ENCODE results near the gene ASAP2.
A peak's percentile ranks its signal among the peaks of the same experiment; 100 is the strongest.

Gene ASAP2

GRCh38 chr2:9237831-9238230 is 31.2 kb downstream of the ASAP2 start:
- Histone ChIP-seq H3K36me3 (ENCODE audit: insufficient read depth, low read depth, low read length) (no peaks in the 10 kb centered on the region), H3K27me3 (ENCODE audit: insufficient read depth, low read length) (no peaks in the 10 kb centered on the region), H3K9ac (ENCODE audit: low read depth, low read length) (no peak overlapping the region), H3K27ac (ENCODE audit: low read length) (no peak overlapping the region), H3K9me3 (ENCODE audit: insufficient read depth, low read depth, low read length) (no peaks in the 10 kb centered on the region), H3K4me3 (ENCODE audit: low read length) (no peak overlapping the region), H3K4me1 (ENCODE audit: insufficient read depth, low read length) (0 out of 2 replicates have a peak, but pooled peaks cover 3% of the 10 kb centered on the region)

GRCh38 chr2:9238591-9239326 is 32.1 kb downstream of the ASAP2 start:
- Histone ChIP-seq H3K4me1 (ENCODE audit: insufficient read depth, low read length) (peaks cover 3% of the 10 kb centered on the region; the same call in 1 of the 2 replicates), H3K36me3 (ENCODE audit: insufficient read depth, low read depth, low read length) (no peaks in the 10 kb centered on the region), H3K27me3 (ENCODE audit: insufficient read depth, low read length) (no peaks in the 10 kb centered on the region), H3K9me3 (ENCODE audit: insufficient read depth, low read depth, low read length) (no peaks in the 10 kb centered on the region), H3K27ac (ENCODE audit: low read length) (no peak overlapping the region), H3K4me3 (ENCODE audit: low read length) (no peak overlapping the region), H3K9ac (ENCODE audit: low read depth, low read length) (no peak overlapping the region)

GRCh38 chr2:9239616-9240015 is 33.0 kb downstream of the ASAP2 start:
- no peak overlapping the region for H3K4me3 ChIP-seq (ENCODE audit: low read length)
- H3K27me3 ChIP-seq (ENCODE audit: insufficient read depth, low read length) = no peaks in the 10 kb centered on the region
- H3K9ac ChIP-seq (ENCODE audit: low read depth, low read length) = no peak overlapping the region
- H3K27ac ChIP-seq (ENCODE audit: low read length) = no peak overlapping the region
- no peaks in the 10 kb centered on the region for H3K9me3 ChIP-seq (ENCODE audit: insufficient read depth, low read depth, low read length)
- H3K36me3 ChIP-seq (ENCODE audit: insufficient read depth, low read depth, low read length) = no peaks in the 10 kb centered on the region
- peaks cover 4% of the 10 kb centered on the region; the same call in 1 of the 2 replicates for H3K4me1 ChIP-seq (ENCODE audit: insufficient read depth, low read length)

- Histone ChIP-seq H3K27ac (ENCODE audit: low read length) (no peak overlapping the region), H3K9ac (ENCODE audit: low read depth, low read length) (no peak overlapping the region), H3K4me3 (ENCODE audit: low read length) (no peak overlapping the region), H3K27me3 (ENCODE audit: insufficient read depth, low read length) (no peaks in the 10 kb centered on the region), H3K9me3 (ENCODE audit: insufficient read depth, low read depth, low read length) (no peaks in the 10 kb centered on the region), H3K36me3 (ENCODE audit: insufficient read depth, low read depth, low read length) (no peaks in the 10 kb centered on the region), H3K4me1 (ENCODE audit: insufficient read depth, low read length) (peaks cover 12% of the 10 kb centered on the region; the same call in 1 of the 2 replicates)
Measured at GRCh38 chr2:9240745-9241144, 34.1 kb downstream of the ASAP2 start.

GRCh38 chr2:9241233-9241632 is 34.6 kb downstream of the ASAP2 start:
- H3K4me3 ChIP-seq (ENCODE audit: low read length) = no peak overlapping the region
- no peak overlapping the region for H3K9ac ChIP-seq (ENCODE audit: low read depth, low read length)
- H3K27me3 ChIP-seq (ENCODE audit: insufficient read depth, low read length) = no peaks in the 10 kb centered on the region
- no peak overlapping the region for H3K27ac ChIP-seq (ENCODE audit: low read length)
- H3K4me1 ChIP-seq (ENCODE audit: insufficient read depth, low read length) = peaks cover 13% of the 10 kb centered on the region; the same call in 1 of the 2 replicates
- H3K36me3 ChIP-seq (ENCODE audit: insufficient read depth, low read depth, low read length) = no peaks in the 10 kb centered on the region
- H3K9me3 ChIP-seq (ENCODE audit: insufficient read depth, low read depth, low read length) = no peaks in the 10 kb centered on the region

GRCh38 chr2:9243357-9243756 is 36.7 kb downstream of the ASAP2 start:
- H3K9me3 ChIP-seq (ENCODE audit: insufficient read depth, low read depth, low read length) = no peaks in the 10 kb centered on the region
- no peak overlapping the region for H3K9ac ChIP-seq (ENCODE audit: low read depth, low read length)
- no peaks in the 10 kb centered on the region for H3K27me3 ChIP-seq (ENCODE audit: insufficient read depth, low read length)
- no peak overlapping the region for H3K4me3 ChIP-seq (ENCODE audit: low read length)
- no peaks in the 10 kb centered on the region for H3K36me3 ChIP-seq (ENCODE audit: insufficient read depth, low read depth, low read length)
- peaks cover 13% of the 10 kb centered on the region; the same call in 1 of the 2 replicates for H3K4me1 ChIP-seq (ENCODE audit: insufficient read depth, low read length)
- H3K27ac ChIP-seq (ENCODE audit: low read length) = no peak overlapping the region

- Histone ChIP-seq H3K27ac (ENCODE audit: low read length) (peak overlapping the region; percentile 73), H3K4me3 (ENCODE audit: low read length) (peak overlapping the region; percentile 31; the same call in 1 of the 2 replicates), H3K4me1 (ENCODE audit: insufficient read depth, low read length) (peaks cover 13% of the 10 kb centered on the region; the same call in 1 of the 2 replicates), H3K36me3 (ENCODE audit: insufficient read depth, low read depth, low read length) (no peaks in the 10 kb centered on the region), H3K27me3 (ENCODE audit: insufficient read depth, low read length) (no peaks in the 10 kb centered on the region), H3K9ac (ENCODE audit: low read depth, low read length) (peak overlapping the region; percentile 32; the same call in 1 of the 2 replicates), H3K9me3 (ENCODE audit: insufficient read depth, low read depth, low read length) (no peaks in the 10 kb centered on the region)
Measured at GRCh38 chr2:9244985-9245544, 38.5 kb downstream of the ASAP2 start.

GRCh38 chr2:9247177-9247576 is 40.6 kb downstream of the ASAP2 start:
- H3K27ac ChIP-seq (ENCODE audit: low read length) = no peak overlapping the region
- H3K9ac ChIP-seq (ENCODE audit: low read depth, low read length) = no peak overlapping the region
- H3K36me3 ChIP-seq (ENCODE audit: insufficient read depth, low read depth, low read length) = no peaks in the 10 kb centered on the region
- H3K27me3 ChIP-seq (ENCODE audit: insufficient read depth, low read length) = no peaks in the 10 kb centered on the region
- no peak overlapping the region for H3K4me3 ChIP-seq (ENCODE audit: low read length)
- H3K9me3 ChIP-seq (ENCODE audit: insufficient read depth, low read depth, low read length) = no peaks in the 10 kb centered on the region
- H3K4me1 ChIP-seq (ENCODE audit: insufficient read depth, low read length) = peaks cover 13% of the 10 kb centered on the region; the same call in 1 of the 2 replicates

GRCh38 chr2:9247786-9248185 is 41.2 kb downstream of the ASAP2 start:
- Histone ChIP-seq H3K36me3 (ENCODE audit: insufficient read depth, low read depth, low read length) (no peaks in the 10 kb centered on the region), H3K27me3 (ENCODE audit: insufficient read depth, low read length) (no peaks in the 10 kb centered on the region), H3K9me3 (ENCODE audit: insufficient read depth, low read depth, low read length) (no peaks in the 10 kb centered on the region), H3K27ac (ENCODE audit: low read length) (no peak overlapping the region), H3K4me3 (ENCODE audit: low read length) (no peak overlapping the region), H3K4me1 (ENCODE audit: insufficient read depth, low read length) (peaks cover 13% of the 10 kb centered on the region; the same call in 1 of the 2 replicates), H3K9ac (ENCODE audit: low read depth, low read length) (no peak overlapping the region)

- Histone ChIP-seq H3K4me3 (ENCODE audit: low read length) (no peak overlapping the region), H3K36me3 (ENCODE audit: insufficient read depth, low read depth, low read length) (no peaks in the 10 kb centered on the region), H3K27ac (ENCODE audit: low read length) (no peak overlapping the region), H3K27me3 (ENCODE audit: insufficient read depth, low read length) (no peaks in the 10 kb centered on the region), H3K9me3 (ENCODE audit: insufficient read depth, low read depth, low read length) (no peaks in the 10 kb centered on the region), H3K4me1 (ENCODE audit: insufficient read depth, low read length) (peaks cover 13% of the 10 kb centered on the region; the same call in 1 of the 2 replicates), H3K9ac (ENCODE audit: low read depth, low read length) (no peak overlapping the region)
Measured at GRCh38 chr2:9248363-9248762, 41.8 kb downstream of the ASAP2 start.

GRCh38 chr2:9249020-9249800 is 42.6 kb downstream of the ASAP2 start:
- H3K36me3 ChIP-seq (ENCODE audit: insufficient read depth, low read depth, low read length) = no peaks in the 10 kb centered on the region
- H3K9me3 ChIP-seq (ENCODE audit: insufficient read depth, low read depth, low read length) = no peaks in the 10 kb centered on the region
- no peak overlapping the region for H3K4me3 ChIP-seq (ENCODE audit: low read length)
- H3K4me1 ChIP-seq (ENCODE audit: insufficient read depth, low read length) = peaks cover 13% of the 10 kb centered on the region; the same call in 1 of the 2 replicates
- no peak overlapping the region for H3K9ac ChIP-seq (ENCODE audit: low read depth, low read length)
- no peaks in the 10 kb centered on the region for H3K27me3 ChIP-seq (ENCODE audit: insufficient read depth, low read length)
- H3K27ac ChIP-seq (ENCODE audit: low read length) = no peak overlapping the region
